CD14-positive monocyte (primary cell): ENCODE measurements around the gene PTP4A1. TPM values are rescaled to one million over a fixed set of nuclear protein-coding genes. Genes with fewer than 3 reads are reported as not detected.

Experiments
- DNase-seq, 3 donors: peaks; one replicate each; pipeline ENCODE4 v3.0.0-alpha.2; 2011 to 2022
- H2AFZ ChIP-seq: 2 replicates; pipeline ENCODE4 v1.6.0; 2012; ENCODE audit warnings: mild to moderate bottlenecking, low read depth, low read length, inconsistent platforms; ENCODE audit not compliant: insufficient read depth, poor library complexity, severe bottlenecking
- H3K27ac ChIP-seq, 2 donors: 1 replicate in 1 of 2; 2 replicates in 1 of 2; pipeline ENCODE4 v1.5.1; 2012 to 2013; ENCODE audit warnings: low read length in 2 of 2, control low read depth in 1 of 2, inconsistent platforms in 1 of 2, low read depth in 1 of 2, mild to moderate bottlenecking in 1 of 2
- H3K27me3 ChIP-seq, 2 donors: one replicate each; pipeline versions ENCODE4 v1.6.0 to v1.6.1; 2011 to 2013; ENCODE audit warnings: low read length in 2 of 2; ENCODE audit not compliant: control insufficient read depth in 2 of 2, insufficient read depth in 2 of 2
- H3K36me3 ChIP-seq, 2 donors: replicated peaks in 1 of 2; 1 replicate in 1 of 2; 2 replicates in 1 of 2; pipeline versions ENCODE4 v1.5.1 to v1.6.1; 2012 to 2013; ENCODE audit warnings: low read length in 2 of 2, control low read depth in 1 of 2, inconsistent platforms in 1 of 2, mild to moderate bottlenecking in 1 of 2; ENCODE audit not compliant: insufficient read depth in 2 of 2, control insufficient read depth in 1 of 2
- H3K4me1 ChIP-seq, 2 donors: 1 replicate in 1 of 2; 2 replicates in 1 of 2; pipeline versions ENCODE4 v1.5.1 to v1.6.1; 2012 to 2013; ENCODE audit warnings: low read length in 2 of 2, control low read depth in 1 of 2, inconsistent platforms in 1 of 2, mild to moderate bottlenecking in 1 of 2, moderate library complexity in 1 of 2; ENCODE audit not compliant: insufficient read depth in 2 of 2, control insufficient read depth in 1 of 2
- H3K4me2 ChIP-seq: replicated peaks from 2 replicates; pipeline ENCODE3; 2012; ENCODE audit warnings: low read length, moderate library complexity, mild to moderate bottlenecking; ENCODE audit not compliant: poor library complexity, severe bottlenecking; ENCODE audit errors: extremely low read depth
- H3K4me3 ChIP-seq, 3 experiments: fragments of 200-600 bp in 1 of 3; sonication (generic) in 1 of 3; replicated peaks in 1 of 3; 1 replicate in 2 of 3; 2 replicates in 1 of 3; pipeline ENCODE4 v1.5.1; 2011 to 2013; ENCODE audit warnings: low read length in 3 of 3, mild to moderate bottlenecking in 3 of 3, control low read depth in 2 of 3, low read depth in 2 of 3, inconsistent platforms in 1 of 3, moderate library complexity in 1 of 3
- H3K79me2 ChIP-seq: 2 replicates; pipeline ENCODE4 v1.6.0; 2012; ENCODE audit warnings: mild to moderate bottlenecking, control low read depth, inconsistent platforms, low read length, moderate library complexity; ENCODE audit not compliant: insufficient read depth
- H3K9ac ChIP-seq: 2 replicates; pipeline ENCODE4 v1.6.0; 2017; ENCODE audit warnings: low read length, mild to moderate bottlenecking; ENCODE audit not compliant: insufficient read depth, poor library complexity, severe bottlenecking
- H3K9me3 ChIP-seq, 2 donors: replicated peaks in 1 of 2; 1 replicate in 1 of 2; 2 replicates in 1 of 2; pipeline versions ENCODE4 v1.5.1 to v1.6.1; 2012 to 2013; ENCODE audit warnings: low read length in 2 of 2, control low read depth in 1 of 2; ENCODE audit not compliant: control insufficient read depth in 1 of 2, insufficient read depth in 1 of 2
- H4K20me1 ChIP-seq: 2 replicates; pipeline ENCODE4 v1.6.0; 2012; ENCODE audit warnings: mild to moderate bottlenecking, low read length, control low read depth, moderate library complexity; ENCODE audit not compliant: insufficient read depth
- H3K27ac Mint-ChIP-seq, 7 donors: one replicate each; pipeline ENCODE4 v1.8.0; 2020; ENCODE audit warnings: mild to moderate bottlenecking in 7 of 7, mixed read lengths in 7 of 7, moderate library complexity in 6 of 7, inconsistent platforms in 2 of 7
- H3K27me3 Mint-ChIP-seq, 3 donors: one replicate each; pipeline ENCODE4 v1.8.0; 2021 to 2022; ENCODE audit warnings: low read depth in 3 of 3, mild to moderate bottlenecking in 3 of 3, mixed read lengths in 3 of 3, moderate library complexity in 3 of 3, inconsistent platforms in 1 of 3
- H3K36me3 Mint-ChIP-seq, 2 donors: one replicate each; pipeline ENCODE4 v1.8.0; 2020; ENCODE audit warnings: mixed read lengths in 2 of 2, inconsistent platforms in 1 of 2, mild to moderate bottlenecking in 1 of 2
- H3K4me1 Mint-ChIP-seq: one replicate; pipeline ENCODE4 v1.8.0; 2020; ENCODE audit warnings: mild to moderate bottlenecking, mixed read lengths
- H3K4me3 Mint-ChIP-seq, 2 donors: one replicate each; pipeline ENCODE4 v1.8.0; 2020; ENCODE audit warnings: mild to moderate bottlenecking in 2 of 2, mixed read lengths in 2 of 2, moderate library complexity in 1 of 2
- H3K9me3 Mint-ChIP-seq, 7 donors: one replicate each; pipeline ENCODE4 v1.8.0; 2020 to 2022; ENCODE audit warnings: mixed read lengths in 7 of 7, mild to moderate bottlenecking in 6 of 7, moderate library complexity in 6 of 7, inconsistent platforms in 2 of 7
- WGBS: methylation state at CpG from one replicate; pipeline ENCODE4 v1.1.5; 2013; ENCODE audit warnings: missing lambda C conversion rate; ENCODE audit not compliant: insufficient coverage; 5-methylcytosine and 5-hydroxymethylcytosine counted together
- intact Hi-C, 2 donors: fragments of 100-400 bp; cut with micrococcal nuclease; formaldehyde crosslinking; loops; one replicate each; pipeline versions ENCODE4 v1.15.0 to v1.15.1; 2023
- polyA plus RNA-seq, 3 donors: library from polyadenylated mRNA; depleted of rRNA in 1 of 3; unstranded in 2 of 3; stranded (reverse) in 1 of 3; fragments of 300-500 nt in 2 of 3; fragments of >200 nt in 1 of 3; fragmentation: Illumina TruSeq in 2 of 3; gene quantifications; 1 replicate in 2 of 3; 2 replicates in 1 of 3; pipeline ENCODE4 v1.2.3, GENCODE V29; 2012 to 2021
- TF ChIP-seq, protein P1 (sequence below): fragments of 200-600 bp; IDR thresholded peaks from one replicate; pipeline ENCODE4 v1.8.0; 2022; ENCODE audit warnings: antibody characterized with exemption, mild to moderate bottlenecking

The PTP4A1 gene
- polyA plus RNA-seq, 3 donors = 73.4 to 106 (median 96.1) TPM

DNA sequence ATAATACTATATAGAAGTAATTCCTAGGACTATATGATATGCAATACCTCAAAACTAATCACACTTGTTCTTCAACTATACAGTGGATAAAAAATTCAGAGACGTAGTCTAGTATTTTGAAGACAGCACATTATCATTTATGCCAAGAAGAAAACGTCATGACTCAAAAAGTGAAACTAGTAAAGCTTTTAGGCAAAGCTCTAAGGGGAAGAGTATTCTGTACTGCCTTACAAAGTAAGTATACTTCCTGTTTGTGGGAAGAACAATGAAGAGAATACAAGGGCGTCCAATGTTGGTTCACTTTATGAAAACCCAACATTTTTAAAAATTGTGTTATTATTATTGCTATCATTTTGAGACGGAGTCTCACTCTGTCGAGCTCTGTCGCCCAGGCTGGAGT is 27.9 kb downstream of the PTP4A1 start:
- H3K4me1 Mint-ChIP-seq = peaks cover 16% of the 10 kb centered on the region
- no peaks in the 10 kb centered on the region for H4K20me1 ChIP-seq
- no peak overlapping the region for H3K4me3 Mint-ChIP-seq
- TF ChIP-seq, protein P1, sequence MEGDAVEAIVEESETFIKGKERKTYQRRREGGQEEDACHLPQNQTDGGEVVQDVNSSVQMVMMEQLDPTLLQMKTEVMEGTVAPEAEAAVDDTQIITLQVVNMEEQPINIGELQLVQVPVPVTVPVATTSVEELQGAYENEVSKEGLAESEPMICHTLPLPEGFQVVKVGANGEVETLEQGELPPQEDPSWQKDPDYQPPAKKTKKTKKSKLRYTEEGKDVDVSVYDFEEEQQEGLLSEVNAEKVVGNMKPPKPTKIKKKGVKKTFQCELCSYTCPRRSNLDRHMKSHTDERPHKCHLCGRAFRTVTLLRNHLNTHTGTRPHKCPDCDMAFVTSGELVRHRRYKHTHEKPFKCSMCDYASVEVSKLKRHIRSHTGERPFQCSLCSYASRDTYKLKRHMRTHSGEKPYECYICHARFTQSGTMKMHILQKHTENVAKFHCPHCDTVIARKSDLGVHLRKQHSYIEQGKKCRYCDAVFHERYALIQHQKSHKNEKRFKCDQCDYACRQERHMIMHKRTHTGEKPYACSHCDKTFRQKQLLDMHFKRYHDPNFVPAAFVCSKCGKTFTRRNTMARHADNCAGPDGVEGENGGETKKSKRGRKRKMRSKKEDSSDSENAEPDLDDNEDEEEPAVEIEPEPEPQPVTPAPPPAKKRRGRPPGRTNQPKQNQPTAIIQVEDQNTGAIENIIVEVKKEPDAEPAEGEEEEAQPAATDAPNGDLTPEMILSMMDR = no peak
- H3K4me1 ChIP-seq = peaks cover 9 to 13% of the 10 kb centered on the region in 2 donors
- no peaks in the 10 kb centered on the region for H3K36me3 Mint-ChIP-seq
- peak; percentile 13 to 26 (median 14) for DNase-seq
- no peaks in the 10 kb centered on the region for H3K36me3 ChIP-seq
- no peak overlapping the region for H3K4me3 ChIP-seq
- peaks cover 0 to 2% (median 2%) of the 10 kb centered on the region in 3 donors for H3K27me3 Mint-ChIP-seq
- H3K9me3 ChIP-seq = no peaks in the 10 kb centered on the region
- H3K27ac ChIP-seq = no peak overlapping the region
- no peaks in the 10 kb centered on the region for H3K79me2 ChIP-seq
- H3K9me3 Mint-ChIP-seq = peaks cover 0 to 4% (median 0%) of the 10 kb centered on the region in 7 donors
- intact Hi-C loops = no loop called here
- H3K27ac Mint-ChIP-seq = no peak overlapping the region
- WGBS = no CpG with 5 or more reads among the region's 6 CpGs
- peak overlapping the region; percentile 22 for H3K4me2 ChIP-seq
- peaks cover 0 to 3% of the 10 kb centered on the region in 2 donors for H3K27me3 ChIP-seq
- no peak overlapping the region for H2AFZ ChIP-seq
- H3K9ac ChIP-seq = no peak overlapping the region

DNA sequence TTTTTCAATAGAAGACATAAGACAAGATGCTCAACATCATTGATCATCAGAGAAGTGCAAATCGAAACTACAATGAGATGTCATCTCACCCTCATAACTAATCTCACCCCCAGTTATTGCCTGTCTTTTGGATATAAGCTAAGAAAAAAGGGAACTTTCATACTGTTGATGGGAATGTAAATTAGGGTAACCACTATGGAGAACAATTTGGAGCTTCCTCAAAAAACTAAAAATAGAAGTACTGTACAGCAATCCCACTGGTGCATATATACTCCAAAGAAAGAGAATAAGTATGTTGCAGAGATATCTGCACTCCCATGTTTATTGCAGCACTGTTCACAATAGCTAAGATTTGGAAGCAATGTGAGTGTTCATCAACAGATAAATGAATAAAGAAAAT is 37.0 kb downstream of the PTP4A1 start:
- Histone ChIP-seq H3K4me2 (no peak overlapping the region), H3K4me3 (no peak overlapping the region), H3K4me1 (peaks cover 0 to 6% of the 10 kb centered on the region in 2 donors), H3K27me3 (no peaks in the 10 kb centered on the region), H4K20me1 (no peaks in the 10 kb centered on the region), H3K9me3 (no peaks in the 10 kb centered on the region), H3K9ac (no peak overlapping the region), H3K27ac (no peak overlapping the region), H2AFZ (no peak overlapping the region), H3K36me3 (no peaks in the 10 kb centered on the region), H3K79me2 (no peaks in the 10 kb centered on the region)
- peak in 2 of 3 donors; percentile 4 to 9 for DNase-seq
- Mint-ChIP-seq H3K9me3 (peaks cover 0 to 4% (median 0%) of the 10 kb centered on the region in 7 donors), H3K4me1 (peaks cover 10% of the 10 kb centered on the region), H3K27me3 (peaks cover 0 to 4% (median 2%) of the 10 kb centered on the region in 3 donors), H3K36me3 (no peaks in the 10 kb centered on the region), H3K27ac (no peak overlapping the region), H3K4me3 (no peak overlapping the region)
- WGBS = no CpG with 5 or more reads among the region's 1 CpG
- TF ChIP-seq, protein P1 = no peak
- intact Hi-C loops = no loop called here
